Inferior parietal cortex (tissue), 1 donor: ENCODE data around the gene ST6GAL2.

Source experiments
- DNase-seq: peaks from one replicate; pipeline ENCODE4 v3.0.0-alpha.2; 2016; ENCODE audit errors: extremely low spot score

The ST6GAL2 gene

GRCh38 chr2:106863387-106863786, 22.6 kb downstream of the ST6GAL2 start:
- DNase-seq, result no peak

GRCh38 chr2:106859498-106859897, 26.5 kb downstream of the ST6GAL2 start:
- DNase-seq, result no peak

- no peak for DNase-seq
Measured at GRCh38 chr2:106858810-106859209, 27.2 kb downstream of the ST6GAL2 start.

GRCh38 chr2:106857882-106858478, 28.0 kb downstream of the ST6GAL2 start:
- no peak for DNase-seq

GRCh38 chr2:106853631-106854030, 32.3 kb downstream of the ST6GAL2 start:
- no peak for DNase-seq

- DNase-seq, result no peak
Measured at GRCh38 chr2:106851881-106852501, 34.0 kb downstream of the ST6GAL2 start.

GRCh38 chr2:106851087-106851874, 34.7 kb downstream of the ST6GAL2 start:
- no peak for DNase-seq

GRCh38 chr2:106849253-106849652, 36.7 kb downstream of the ST6GAL2 start:
- DNase-seq, result no peak

GRCh38 chr2:106847366-106847765, 38.6 kb downstream of the ST6GAL2 start:
- no peak for DNase-seq

- DNase-seq, result no peak
Measured at GRCh38 chr2:106845716-106846115, 40.3 kb downstream of the ST6GAL2 start.

- no peak for DNase-seq
Measured at GRCh38 chr2:106843910-106844250, 42.1 kb downstream of the ST6GAL2 start.

GRCh38 chr2:106843001-106843909, 42.7 kb downstream of the ST6GAL2 start:
- DNase-seq, result no peak

- DNase-seq, result no peak
Measured at GRCh38 chr2:106841886-106842645, 43.9 kb downstream of the ST6GAL2 start.

- no peak for DNase-seq
Measured at GRCh38 chr2:106840818-106841217, 45.1 kb downstream of the ST6GAL2 start.

- DNase-seq, result no peak
Measured at GRCh38 chr2:106839849-106840595, 45.9 kb downstream of the ST6GAL2 start.

GRCh38 chr2:106833256-106833655, 52.7 kb downstream of the ST6GAL2 start:
- no peak for DNase-seq

GRCh38 chr2:106831816-106832569, 54.0 kb downstream of the ST6GAL2 start:
- no peak for DNase-seq

- no peak for DNase-seq
Measured at GRCh38 chr2:106831241-106831640, 54.7 kb downstream of the ST6GAL2 start.

- no peak for DNase-seq
Measured at GRCh38 chr2:106830191-106830590, 55.8 kb downstream of the ST6GAL2 start.

- no peak for DNase-seq
Measured at GRCh38 chr2:106828119-106828518, 57.8 kb downstream of the ST6GAL2 start.
